NT2/D1 (cell line): ENCODE data around the gene EPB41.
"Not testable (repeated sequence)": the region's sequence is repeated elsewhere in the genome, so short reads cannot be mapped to it uniquely, and the experiment has no call there.

Experiments
- DNase-seq: peaks from one replicate; pipeline ENCODE4 v3.0.0-alpha.2; 2011; ENCODE audit warnings: low read depth, low spot score
- H3K27me3 ChIP-seq: 2 replicates; pipeline ENCODE4 v1.6.0; 2011; ENCODE audit warnings: mild to moderate bottlenecking; ENCODE audit not compliant: insufficient read length, insufficient read depth
- H3K36me3 ChIP-seq: 2 replicates; pipeline ENCODE4 v1.6.1; 2011; ENCODE audit warnings: mild to moderate bottlenecking, low read length, mixed read lengths; ENCODE audit not compliant: insufficient read depth, insufficient read length
- H3K4me1 ChIP-seq: 2 replicates; pipeline ENCODE4 v1.5.1; 2011; ENCODE audit not compliant: insufficient read depth, insufficient read length
- H3K4me3 ChIP-seq: 2 replicates; pipeline ENCODE4 v1.5.1; 2011; ENCODE audit warnings: low read depth; ENCODE audit not compliant: insufficient read length
- H3K9ac ChIP-seq: 2 replicates; pipeline ENCODE4 v1.6.0; 2011; ENCODE audit warnings: low read depth; ENCODE audit not compliant: insufficient read length
- H3K9me3 ChIP-seq: 2 replicates; pipeline ENCODE4 v1.5.1; 2011; ENCODE audit warnings: mild to moderate bottlenecking, low read length; ENCODE audit not compliant: insufficient read depth
- SUZ12 ChIP-seq: IDR thresholded peaks from 2 replicates; pipeline ENCODE4 v1.6.1; 2011; ENCODE audit not compliant: insufficient read length, insufficient read depth; ENCODE audit errors: extremely low read depth
- YY1 ChIP-seq: IDR thresholded peaks from 2 replicates; pipeline ENCODE4 v1.6.1; 2011; ENCODE audit not compliant: insufficient read length, insufficient read depth
- ZNF274 ChIP-seq: IDR thresholded peaks from 2 replicates; pipeline ENCODE4 v1.6.1; 2011; ENCODE audit warnings: mild to moderate bottlenecking, low read depth, low read length

EPB41 gene

GRCh38 chr1:29125788-29126187, 211.4 kb downstream of the EPB41 start:
- no peak overlapping the region for H3K4me3 ChIP-seq
- H3K36me3 ChIP-seq: peaks cover 3% of the 10 kb centered on the region
- no peak for DNase-seq
- TF ChIP-seq YY1 (no peak), SUZ12 (no peak)
- peak overlapping the region; percentile 82 for H3K9ac ChIP-seq
- peaks cover 6% of the 10 kb centered on the region; the same call in 1 of the 2 replicates for H3K9me3 ChIP-seq
- H3K27me3 ChIP-seq: peaks cover 40% of the 10 kb centered on the region
- H3K4me1 ChIP-seq: peaks cover 16% of the 10 kb centered on the region

- peak overlapping the region; percentile 82 for H3K9ac ChIP-seq
- DNase-seq: no peak
These were observed 211.8 kb downstream of the EPB41 start for GRCh38 chr1:29126198-29126597.

GRCh38 chr1:29128739-29129138, 214.4 kb downstream of the EPB41 start:
- H3K27me3 ChIP-seq: peaks cover 28% of the 10 kb centered on the region

More at GRCh38 chr1:29126198-29126597, 211.8 kb downstream of the EPB41 start:
- no peaks in the 10 kb centered on the region for H3K36me3 ChIP-seq
- H3K4me1 ChIP-seq: peaks cover 13% of the 10 kb centered on the region
- peaks cover 40% of the 10 kb centered on the region for H3K27me3 ChIP-seq
- H3K4me3 ChIP-seq: no peak overlapping the region
- H3K9me3 ChIP-seq: peaks cover 2% of the 10 kb centered on the region; the same call in 1 of the 2 replicates
- TF ChIP-seq SUZ12 (no peak), YY1 (no peak), ZNF274 (no peak)

GRCh38 chr1:29129916-29130315, 215.5 kb downstream of the EPB41 start:
- Histone ChIP-seq H3K9me3 (no peaks in the 10 kb centered on the region), H3K9ac (no peak overlapping the region), H3K27me3 (peaks cover 28% of the 10 kb centered on the region), H3K4me3 (no peak overlapping the region), H3K36me3 (no peaks in the 10 kb centered on the region), H3K4me1 (peaks cover 23% of the 10 kb centered on the region)
- DNase-seq: no peak
- TF ChIP-seq YY1 (no peak), SUZ12 (no peak), ZNF274 (no peak)

More at GRCh38 chr1:29128739-29129138, 214.4 kb downstream of the EPB41 start:
- no peak overlapping the region for H3K9ac ChIP-seq
- no peak overlapping the region for H3K4me3 ChIP-seq
- no peak for DNase-seq
- no peaks in the 10 kb centered on the region for H3K9me3 ChIP-seq
- H3K36me3 ChIP-seq: no peaks in the 10 kb centered on the region
- TF ChIP-seq ZNF274: no peak
- no peak for TF ChIP-seq SUZ12
- no peak for TF ChIP-seq YY1
- H3K4me1 ChIP-seq: peaks cover 16% of the 10 kb centered on the region

DNA sequence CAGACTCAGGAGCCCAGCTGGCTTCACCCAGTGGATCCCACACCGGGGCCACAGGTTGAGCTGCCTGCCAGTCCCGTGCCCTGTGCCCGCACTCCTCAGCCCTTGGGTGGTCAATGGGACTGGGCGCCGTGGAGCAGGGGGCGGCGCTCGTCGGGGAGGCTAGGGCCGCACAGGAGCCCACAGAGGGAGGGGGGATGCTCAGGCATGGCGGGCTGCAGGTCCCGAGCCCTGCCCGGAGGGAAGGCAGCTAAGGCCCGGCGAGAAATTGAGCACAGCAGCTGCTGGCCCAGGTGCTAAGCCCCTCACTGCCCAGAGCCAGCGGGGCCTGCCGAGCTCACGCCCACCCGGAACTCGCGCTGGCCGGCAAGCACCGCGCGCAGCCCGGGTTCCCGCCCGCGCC, 216.7 kb downstream of the EPB41 start:
- H3K4me3 ChIP-seq, H3K9me3 ChIP-seq, DNase-seq, H3K36me3 ChIP-seq, H3K9ac ChIP-seq: not testable (repeated sequence)
- Histone ChIP-seq H3K27me3 (peaks cover 18% of the 10 kb centered on the region), H3K4me1 (peaks cover 13% of the 10 kb centered on the region)

DNA sequence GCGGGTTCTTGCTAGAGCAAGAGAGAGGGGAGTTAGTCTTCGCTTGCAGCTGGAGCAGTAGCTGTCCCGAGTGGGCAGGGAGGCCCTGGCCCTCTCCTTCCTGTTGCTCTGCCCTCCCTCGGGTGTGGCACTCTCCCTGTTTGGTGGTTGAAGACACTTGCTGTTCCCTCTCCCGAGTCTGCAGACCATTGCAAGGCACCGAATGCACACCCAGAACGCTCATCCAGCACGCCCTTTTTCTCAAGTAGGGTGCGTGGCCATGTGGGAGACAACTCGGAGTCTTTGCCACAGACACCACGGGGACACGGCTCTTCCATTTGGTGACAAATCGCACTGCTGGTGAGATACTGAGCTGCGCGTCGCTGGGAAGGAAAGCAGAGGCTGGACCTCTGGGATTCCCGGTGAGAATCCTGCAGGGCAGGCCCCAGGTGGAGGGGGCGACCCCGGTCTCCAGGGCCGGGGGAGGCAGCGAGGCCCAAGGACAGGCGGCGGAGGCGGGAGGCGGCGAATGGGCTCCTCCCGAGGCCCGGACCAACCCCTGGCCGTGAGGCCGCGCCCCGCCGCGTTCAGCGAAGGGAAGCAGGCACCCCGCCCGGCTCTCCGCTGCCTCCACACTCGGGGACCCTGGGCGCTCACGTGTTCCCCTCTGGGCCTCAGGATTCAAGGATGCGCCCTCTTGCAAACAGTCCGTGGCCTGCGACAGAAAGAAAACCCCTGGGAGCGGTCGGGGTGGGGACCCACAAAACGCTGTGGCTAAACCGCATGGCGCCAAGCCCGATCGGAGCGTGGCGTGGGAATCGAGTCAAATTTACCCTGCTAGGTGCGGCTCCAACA, 219.7 kb downstream of the EPB41 start:
- no peaks in the 10 kb centered on the region for H3K9me3 ChIP-seq
- peaks cover 10% of the 10 kb centered on the region for H3K4me1 ChIP-seq
- H3K27me3 ChIP-seq: no peaks in the 10 kb centered on the region
- no peak overlapping the region for H3K4me3 ChIP-seq
- no peak for TF ChIP-seq SUZ12
- no peak for TF ChIP-seq ZNF274
- no peak for TF ChIP-seq YY1
- no peak for DNase-seq
- H3K9ac ChIP-seq: peak overlapping the region; percentile 37
- no peaks in the 10 kb centered on the region for H3K36me3 ChIP-seq

- Histone ChIP-seq H3K4me1 (peaks cover 10% of the 10 kb centered on the region), H3K9ac (no peak overlapping the region), H3K27me3 (no peaks in the 10 kb centered on the region), H3K36me3 (no peaks in the 10 kb centered on the region), H3K4me3 (no peak overlapping the region), H3K9me3 (no peaks in the 10 kb centered on the region)
- DNase-seq: no peak
- TF ChIP-seq SUZ12: no peak
- TF ChIP-seq ZNF274: no peak
- TF ChIP-seq YY1: no peak
These were observed 220.3 kb downstream of the EPB41 start for GRCh38 chr1:29134695-29135028.
